ENCODE results near the gene BACH1. TPM values are rescaled to one million over a fixed set of nuclear protein-coding genes. Genes with fewer than 3 reads are reported as not detected.

The BACH1 gene
- total RNA-seq, 2 experiments from 2014 or later: 21.8 to 23.2 TPM

DNA sequence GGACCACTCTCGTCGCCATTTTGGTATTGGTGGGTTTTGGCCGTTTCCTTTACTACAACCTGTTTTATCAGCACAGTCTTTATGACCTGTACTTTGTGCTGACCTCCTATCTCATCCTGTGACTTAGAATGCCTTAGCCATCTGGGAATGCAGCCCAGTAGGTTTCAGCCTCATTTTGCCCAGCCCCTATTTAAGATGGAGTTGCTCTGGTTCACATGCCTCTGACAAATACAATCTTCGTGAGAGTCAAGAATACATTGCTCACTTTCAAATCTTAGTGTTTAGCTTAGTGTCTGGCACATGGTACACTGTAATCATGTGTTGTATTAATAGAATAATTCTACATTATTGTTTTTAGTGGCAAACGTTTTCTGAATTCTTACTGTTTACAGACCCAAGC lies 88.9 kb downstream of the BACH1 start:
- Mint-ChIP-seq H3K27me3 (no peaks in the 10 kb centered on the region), H3K36me3 (peaks cover 5% of the 10 kb centered on the region), H3K27ac (no peak overlapping the region), H3K9me3 (no peaks in the 10 kb centered on the region), H3K4me3 (no peak overlapping the region), H3K4me1 (no peaks in the 10 kb centered on the region)
- no peak for DNase-seq

DNA sequence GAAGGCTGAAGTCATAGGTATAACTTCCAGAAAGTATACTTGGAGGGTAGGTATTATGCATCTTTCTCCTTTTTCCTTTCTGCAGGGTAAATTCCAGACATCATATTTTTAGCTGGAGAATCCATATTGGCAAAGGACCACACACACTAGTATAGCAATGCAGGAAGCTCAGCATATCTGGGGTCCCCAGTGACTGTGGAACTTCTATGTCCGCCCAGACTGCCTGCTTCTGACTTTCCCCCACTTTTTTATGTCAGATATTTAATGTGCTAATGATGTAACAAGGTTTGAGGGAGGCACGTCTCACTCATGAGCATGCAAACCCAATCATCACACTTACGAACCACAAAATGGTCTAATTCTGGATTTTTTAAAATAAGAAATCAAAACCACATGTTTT lies 90.4 kb downstream of the BACH1 start:
- Mint-ChIP-seq H3K4me1 (no peaks in the 10 kb centered on the region), H3K27ac (no peak overlapping the region), H3K36me3 (peaks cover 10% of the 10 kb centered on the region), H3K4me3 (no peak overlapping the region), H3K9me3 (peaks cover 2% of the 10 kb centered on the region), H3K27me3 (no peaks in the 10 kb centered on the region)
- no peak for DNase-seq

DNA sequence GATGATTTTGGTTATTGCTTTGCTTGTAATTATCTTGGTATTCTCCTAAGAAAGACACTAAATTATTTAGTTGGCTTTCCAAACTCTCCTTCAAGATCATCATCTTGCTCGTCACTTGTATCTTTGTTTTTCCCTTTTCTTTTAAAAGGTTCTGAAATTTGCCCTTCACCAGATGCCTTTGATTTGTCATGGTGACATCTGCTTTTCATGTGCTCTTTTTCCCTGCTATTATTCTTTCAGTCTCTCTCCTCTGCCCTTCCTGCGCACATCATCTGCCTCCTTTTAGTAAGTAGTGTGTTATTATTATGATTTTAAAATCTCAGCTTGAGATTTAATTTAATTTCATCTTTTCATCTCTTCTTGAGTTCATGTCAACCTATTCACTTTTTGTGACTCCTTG lies 92.1 kb downstream of the BACH1 start:
- no peak for DNase-seq

DNA sequence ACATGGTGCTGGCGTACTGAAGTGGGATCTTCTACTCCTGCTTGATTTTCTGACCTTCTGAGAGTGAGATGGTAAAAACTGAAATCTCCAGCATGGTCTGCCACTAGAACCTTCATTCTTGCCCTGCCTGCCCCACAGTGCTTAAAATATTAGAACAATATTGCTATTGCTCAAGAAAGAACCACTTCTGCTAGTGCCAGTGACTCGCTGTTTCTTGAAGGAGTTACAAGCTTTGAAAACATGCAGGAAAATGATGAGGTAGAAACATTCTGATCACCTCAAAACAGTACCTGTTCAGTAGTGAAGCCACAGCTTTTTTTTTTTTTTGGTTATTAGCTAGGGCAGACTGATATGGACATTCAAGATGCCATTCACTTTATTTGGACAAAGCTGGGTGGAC lies 95.3 kb downstream of the BACH1 start:
- Mint-ChIP-seq H3K4me1 (no peaks in the 10 kb centered on the region), H3K27me3 (no peaks in the 10 kb centered on the region), H3K9me3 (peaks cover 3% of the 10 kb centered on the region), H3K27ac (no peak overlapping the region), H3K36me3 (peaks cover 17% of the 10 kb centered on the region), H3K4me3 (no peak overlapping the region)
- DNase-seq: no peak

More for the DNA sequence above, 92.1 kb downstream of the BACH1 start:
- Mint-ChIP-seq H3K27ac (no peak overlapping the region), H3K9me3 (peaks cover 2% of the 10 kb centered on the region), H3K36me3 (peaks cover 10% of the 10 kb centered on the region), H3K4me3 (no peak overlapping the region), H3K27me3 (no peaks in the 10 kb centered on the region), H3K4me1 (no peaks in the 10 kb centered on the region)

Other genes starting within 250 kb of the BACH1 start
- 100 to 1,000 TPM; 504 to 510 TPM for gene CCT8, start 225.3 kb upstream of the BACH1 start, total RNA-seq
- gene MAP3K7CL, start 168.3 kb upstream of the BACH1 start, total RNA-seq: 1 to 10 TPM; 4.8 to 5.7 TPM

Data from activated naive CD8-positive, alpha-beta T cell treated with anti-CD3 and anti-CD28 coated beads for 36 hours (primary cell).